ENCODE data around the gene RAB3GAP2.

GRCh38 chr1:220203816-220204215 lies 68.4 kb downstream of the RAB3GAP2 start:
- TF ChIP-seq EZH2 (IDR thresholded peaks at IDR 0.05; ENCODE audit: insufficient read depth, poor library complexity, severe bottlenecking) (no peak), EZH2phosphoT487 (IDR thresholded peaks at IDR 0.05; ENCODE audit: insufficient read depth, low read depth) (no peak)

Data from GM23248 (cell line).